Tibial artery (tissue), 4 donors: Measurements from ENCODE around the gene ZBTB20.
"Not testable (repeated sequence)": the region's sequence is repeated elsewhere in the genome, so short reads cannot be mapped to it uniquely, and the experiment has no call there.

Source experiments
- DNase-seq, 2 donors: peaks; one replicate each; pipeline ENCODE4 v3.0.0-alpha.2; 2019
- H3K27ac ChIP-seq, 2 donors: fragments of 200-600 bp; sonication (generic) in 1 of 2; 1 replicate in 1 of 2; 2 replicates in 1 of 2; pipeline ENCODE4 v1.5.1; 2018 to 2019; ENCODE audit warnings: mild to moderate bottlenecking in 1 of 2
- H3K27me3 ChIP-seq, 2 donors: fragments of 200-600 bp; sonication (generic) in 1 of 2; one replicate each; pipeline versions ENCODE4 v1.5.1 to v1.6.0; 2016 to 2019
- H3K36me3 ChIP-seq, 3 donors: fragments of 200-600 bp; sonication (generic) in 2 of 3; one replicate each; pipeline ENCODE4 v1.5.1; 2016 to 2019; ENCODE audit warnings: mild to moderate bottlenecking in 2 of 3
- H3K4me1 ChIP-seq, 4 donors: fragments of 200-600 bp; sonication (generic) in 2 of 4; 1 replicate in 3 of 4; 2 replicates in 1 of 4; pipeline ENCODE4 v1.5.1; 2016 to 2019
- H3K4me3 ChIP-seq, 2 donors: fragments of 200-600 bp; sonication (generic) in 1 of 2; 1 replicate in 1 of 2; 2 replicates in 1 of 2; pipeline ENCODE4 v1.5.1; 2018 to 2019; ENCODE audit warnings: mild to moderate bottlenecking in 2 of 2
- H3K9me3 ChIP-seq, 3 donors: fragments of 200-600 bp; sonication (generic) in 1 of 3; one replicate each; pipeline ENCODE4 v1.5.1; 2016 to 2019
- CTCF ChIP-seq, 2 experiments: fragments of 200-600 bp in 1 of 2; fragments of 450-650 bp in 1 of 2; IDR thresholded peaks; one replicate each; pipeline ENCODE4 v1.5.1; 2017 to 2019; ENCODE audit warnings: antibody characterized with exemption in 2 of 2, mild to moderate bottlenecking in 1 of 2, moderate library complexity in 1 of 2
- intact Hi-C: fragments of 100-400 bp; cut with DNase I; formaldehyde crosslinking; loops from one replicate; pipeline ENCODE4 v1.15.0; 2023; ENCODE audit warnings: low total_unique reads

The ZBTB20 gene

GRCh38 chr3:115146418-115147328 is at the start of gene ZBTB20:
ZBTB20 (minus strand) TSS chr3:115147288.
- Histone ChIP-seq H3K27me3 (no peaks in the 10 kb centered on the region), H3K27ac (peak within 1 kb of the TSS; percentile 98 to 99), H3K4me3 (peak within 1 kb of the TSS; percentile 88 to 95), H3K36me3 (no peaks in the 10 kb centered on the region), H3K4me1 (peaks cover 0 to 22% (median 9%) of the 10 kb centered on the region in 4 donors), H3K9me3 (no peaks in the 10 kb centered on the region)
- intact Hi-C loops = loop anchor here (1.0 kb wide), 1 partner anchor 512 kb away; no protein-coding TSS in a partner anchor
- DNase-seq = peak; percentile 51 to 80
- no peak for TF ChIP-seq CTCF (IDR thresholded peaks at IDR 0.05)

GRCh38 chr3:115194476-115194875 is 47.4 kb upstream of the ZBTB20 start:
- Histone ChIP-seq H3K4me1 (peaks cover 0 to 16% (median 0%) of the 10 kb centered on the region in 4 donors), H3K27ac (no peak overlapping the region), H3K9me3 (peaks cover 0 to 5% (median 0%) of the 10 kb centered on the region in 3 donors), H3K27me3 (no peaks in the 10 kb centered on the region), H3K36me3 (no peaks in the 10 kb centered on the region), H3K4me3 (no peak overlapping the region)
- TF ChIP-seq CTCF (IDR thresholded peaks at IDR 0.05) = no peak
- DNase-seq = no peak
- intact Hi-C loops = no loop called here

GRCh38 chr3:115190747-115191146 is 43.7 kb upstream of the ZBTB20 start:
- no peaks in the 10 kb centered on the region for H3K27me3 ChIP-seq
- no peak overlapping the region for H3K27ac ChIP-seq
- TF ChIP-seq CTCF (IDR thresholded peaks at IDR 0.05) = no peak
- H3K4me1 ChIP-seq = peaks cover 0 to 16% (median 0%) of the 10 kb centered on the region in 4 donors
- peaks cover 0 to 5% (median 0%) of the 10 kb centered on the region in 3 donors for H3K9me3 ChIP-seq
- no peak for DNase-seq
- intact Hi-C loops = no loop called here
- H3K4me3 ChIP-seq = no peak overlapping the region
- H3K36me3 ChIP-seq = no peaks in the 10 kb centered on the region

- Histone ChIP-seq H3K36me3 (no peaks in the 10 kb centered on the region), H3K4me3 (no peak overlapping the region), H3K27ac (no peak overlapping the region), H3K9me3 (peaks cover 0 to 5% (median 0%) of the 10 kb centered on the region in 3 donors), H3K4me1 (no peaks in the 10 kb centered on the region), H3K27me3 (no peaks in the 10 kb centered on the region)
- no peak for TF ChIP-seq CTCF (IDR thresholded peaks at IDR 0.05)
- intact Hi-C loops = no loop called here
- no peak for DNase-seq
Measured at GRCh38 chr3:115187149-115187757, 40.2 kb upstream of the ZBTB20 start.

- Histone ChIP-seq H3K4me1 (no peaks in the 10 kb centered on the region), H3K36me3 (no peaks in the 10 kb centered on the region), H3K4me3 (no peak overlapping the region), H3K27me3 (no peaks in the 10 kb centered on the region), H3K27ac (no peak overlapping the region), H3K9me3 (peaks cover 0 to 5% (median 0%) of the 10 kb centered on the region in 3 donors)
- DNase-seq = no peak
- TF ChIP-seq CTCF (IDR thresholded peaks at IDR 0.05) = no peak
- intact Hi-C loops = no loop called here
Measured at GRCh38 chr3:115186351-115187148, 39.5 kb upstream of the ZBTB20 start.

- H3K4me1 ChIP-seq, DNase-seq, H3K9me3 ChIP-seq, intact Hi-C loops, H3K4me3 ChIP-seq, H3K27ac ChIP-seq, H3K27me3 ChIP-seq, H3K36me3 ChIP-seq: not testable (repeated sequence)
Measured at GRCh38 chr3:115184859-115185572, 37.9 kb upstream of the ZBTB20 start.

- H3K4me1 ChIP-seq, H3K27me3 ChIP-seq, H3K4me3 ChIP-seq, intact Hi-C loops, H3K36me3 ChIP-seq, DNase-seq, H3K9me3 ChIP-seq, H3K27ac ChIP-seq: not testable (repeated sequence)
Measured at GRCh38 chr3:115178930-115179329, 31.8 kb upstream of the ZBTB20 start.
